CD4-positive, alpha-beta T cell (primary cell): ENCODE measurements around the gene SCARB1. TPM values are rescaled to one million over a fixed set of nuclear protein-coding genes. Genes with fewer than 3 reads are reported as not detected.

Source experiments
- ATAC-seq: fragments of 200-7000 bp; cut with Tn5 transposase; one replicate; pipeline ENCODE4 v1.10.0; 2022; ENCODE audit warnings: mild to moderate bottlenecking; ENCODE audit not compliant: poor library complexity
- CTCF ChIA-PET: fragments of 350-600 bp; sonication (Branson Sonifier 250); formaldehyde crosslinking; loops from one replicate; lab custom pipeline; 2021; ENCODE audit warnings: antibody characterized with exemption, inconsistent platforms; lab: Charles Lee
- POLR2A ChIA-PET: fragments of 350-600 bp; sonication (Branson Sonifier 250); formaldehyde crosslinking; loops from one replicate; lab custom pipeline; 2021; ENCODE audit warnings: antibody characterized with exemption, inconsistent platforms; lab: Charles Lee
- DNase-seq, 14 experiments: peaks; one replicate each; pipeline ENCODE4 v3.0.0-alpha.2; 2013 to 2020; ENCODE audit warnings: mixed read lengths in 2 of 14
- H3K27ac ChIP-seq, 2 donors: one replicate each; pipeline versions ENCODE4 v1.5.1 to v1.7.0; 2013; ENCODE audit warnings: low read length in 2 of 2, low read depth in 1 of 2, mild to moderate bottlenecking in 1 of 2
- H3K27me3 ChIP-seq, 2 experiments: 1 replicate in 1 of 2; 2 replicates in 1 of 2; pipeline versions ENCODE4 v1.6.1 to v1.7.0; 2013; ENCODE audit warnings: low read length in 2 of 2, control low read depth in 1 of 2, mild to moderate bottlenecking in 1 of 2, moderate library complexity in 1 of 2; ENCODE audit not compliant: insufficient read depth in 2 of 2, control insufficient read depth in 1 of 2
- H3K36me3 ChIP-seq: one replicate; pipeline ENCODE4 v1.6.1; 2013; ENCODE audit warnings: low read length, control low read depth; ENCODE audit not compliant: insufficient read depth
- H3K4me1 ChIP-seq: one replicate; pipeline ENCODE4 v1.6.1; 2013; ENCODE audit warnings: low read length, control low read depth; ENCODE audit not compliant: insufficient read depth
- H3K4me3 ChIP-seq: one replicate; pipeline ENCODE4 v1.5.1; 2013; ENCODE audit warnings: mild to moderate bottlenecking, low read length, moderate library complexity
- H3K9me3 ChIP-seq, 2 experiments: 1 replicate in 1 of 2; 2 replicates in 1 of 2; pipeline versions ENCODE4 v1.6.1 to v1.7.0; 2013; ENCODE audit warnings: low read length in 2 of 2, mild to moderate bottlenecking in 2 of 2, control low read depth in 1 of 2, moderate library complexity in 1 of 2; ENCODE audit not compliant: control insufficient read depth in 1 of 2, insufficient read depth in 1 of 2
- H3K27ac Mint-ChIP-seq: one replicate; pipeline ENCODE4 v1.8.0; 2020; ENCODE audit warnings: mixed read lengths
- H3K27me3 Mint-ChIP-seq: one replicate; pipeline ENCODE4 v1.8.0; 2021; ENCODE audit warnings: mixed read lengths
- H3K36me3 Mint-ChIP-seq: one replicate; pipeline ENCODE4 v1.8.0; 2021; ENCODE audit warnings: low read depth, mixed read lengths
- H3K4me1 Mint-ChIP-seq: one replicate; pipeline ENCODE4 v1.8.0; 2021; ENCODE audit warnings: low read depth, mixed read lengths
- H3K4me3 Mint-ChIP-seq: one replicate; pipeline ENCODE4 v1.8.0; 2020; ENCODE audit warnings: mild to moderate bottlenecking, mixed read lengths
- H3K9me3 Mint-ChIP-seq: one replicate; pipeline ENCODE4 v1.8.0; 2020; ENCODE audit warnings: mixed read lengths
- CTCF ChIP-seq: fragments of 200-600 bp; IDR thresholded peaks from one replicate; pipeline ENCODE4 v1.8.0; 2022; ENCODE audit warnings: antibody characterized with exemption, mild to moderate bottlenecking
- intact Hi-C, 2 experiments: fragments of 100-400 bp; cut with DNase I in 1 of 2; cut with micrococcal nuclease in 1 of 2; formaldehyde crosslinking; loops; one replicate each; pipeline versions ENCODE4 v1.15.1 to v1.9.0; 2023 to 2025; cut with DNase I, micrococcal nuclease
- total RNA-seq, 174 experiments: library from RNA in 2 of 174; stranded (reverse) in 2 of 174; gene quantifications; one replicate each; pipeline ENCODE4 v1.2.3 and lab custom pipeline; 2021 to 2026

SCARB1 gene
- total RNA-seq, 2 experiments from 2014 or later, result 2.3 to 3.7 TPM

DNA sequence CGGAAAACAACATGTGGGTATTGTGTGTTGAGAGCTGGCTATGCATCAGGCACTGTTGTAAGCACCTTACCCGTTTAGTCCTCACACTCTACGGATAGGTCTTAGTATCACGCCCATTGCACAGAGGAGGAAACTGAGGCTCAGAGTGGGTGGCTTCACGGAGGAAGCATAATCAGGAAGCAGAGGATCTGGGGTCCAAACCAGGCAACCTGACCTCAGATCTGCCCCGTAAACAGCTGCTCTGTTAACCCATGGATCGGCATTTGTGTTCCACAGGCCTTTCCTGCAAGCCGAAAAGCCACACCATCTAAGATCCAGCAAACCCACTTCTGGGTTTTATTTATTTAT lies 107.9 kb downstream of the SCARB1 start:
- DNase-seq (no peak), ATAC-seq (peak; percentile 24)
- peaks cover 14% of the 10 kb centered on the region for H3K4me1 ChIP-seq
- Mint-ChIP-seq H3K27ac (no peak overlapping the region), H3K27me3 (peaks cover 8% of the 10 kb centered on the region), H3K4me1 (peaks cover 9% of the 10 kb centered on the region), H3K9me3 (no peaks in the 10 kb centered on the region), H3K4me3 (no peak overlapping the region), H3K36me3 (no peaks in the 10 kb centered on the region)
- TF ChIP-seq CTCF, result no peak
- ChIA-PET CTCF (no interaction called here), POLR2A (no interaction called here)
- peaks cover 0 to 5% of the 10 kb centered on the region in 2 experiments for H3K27me3 ChIP-seq
- H3K9me3 ChIP-seq, result peaks cover 0 to 19% of the 10 kb centered on the region in 2 experiments
- no peak overlapping the region for H3K4me3 ChIP-seq
- H3K36me3 ChIP-seq, result no peaks in the 10 kb centered on the region
- no peak overlapping the region for H3K27ac ChIP-seq
- intact Hi-C loops, result no loop called here

- POLR2A ChIA-PET, result no interaction called here
- Mint-ChIP-seq H3K27ac (no peak overlapping the region), H3K4me1 (peaks cover 9% of the 10 kb centered on the region), H3K4me3 (peak overlapping the region; percentile 10), H3K27me3 (peaks cover 8% of the 10 kb centered on the region), H3K36me3 (no peaks in the 10 kb centered on the region), H3K9me3 (no peaks in the 10 kb centered on the region)
- peak; percentile 39 for ATAC-seq
- peaks cover 0 to 5% of the 10 kb centered on the region in 2 experiments for H3K27me3 ChIP-seq
- H3K4me1 ChIP-seq, result peaks cover 14% of the 10 kb centered on the region
- intact Hi-C loops, result no loop called here
- H3K4me3 ChIP-seq, result no peak overlapping the region
- DNase-seq, result peak in 2 of 14 experiments; percentile 39 to 57
- no peak overlapping the region for H3K27ac ChIP-seq
- CTCF ChIA-PET, result no interaction called here
- H3K36me3 ChIP-seq, result no peaks in the 10 kb centered on the region
- peaks cover 0 to 19% of the 10 kb centered on the region in 2 experiments for H3K9me3 ChIP-seq
- no peak for TF ChIP-seq CTCF
These were observed 108.5 kb downstream of the SCARB1 start for GRCh38 chr12:124754949-124755800.

DNA sequence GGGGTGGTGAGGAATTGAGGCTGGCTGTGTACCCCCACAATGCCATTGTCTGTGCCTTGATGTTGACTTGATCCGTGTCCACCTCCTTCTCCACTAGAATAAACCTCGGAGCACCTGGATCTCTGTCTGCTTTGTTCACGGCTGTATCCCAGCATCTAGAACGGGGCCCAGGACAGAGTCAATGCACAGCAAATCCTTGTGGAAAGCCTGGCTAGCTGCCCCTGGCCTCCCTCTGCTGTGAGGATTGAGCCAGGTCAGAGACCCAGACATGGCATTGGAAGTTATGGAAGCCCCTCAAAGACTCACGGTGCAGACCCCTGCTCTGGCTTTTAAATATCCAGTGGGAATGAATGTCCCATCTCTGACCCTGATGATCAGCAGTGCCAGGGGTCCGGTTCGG lies 109.2 kb downstream of the SCARB1 start:
- H3K36me3 Mint-ChIP-seq, result no peaks in the 10 kb centered on the region
- ATAC-seq (no peak), DNase-seq (no peak)
- TF ChIP-seq CTCF, result no peak
- Histone ChIP-seq H3K27me3 (peaks cover 0 to 5% of the 10 kb centered on the region in 2 experiments), H3K36me3 (no peaks in the 10 kb centered on the region), H3K4me3 (no peak overlapping the region), H3K9me3 (peaks cover 0 to 19% of the 10 kb centered on the region in 2 experiments), H3K27ac (no peak overlapping the region), H3K4me1 (peaks cover 14% of the 10 kb centered on the region)
- H3K4me1 Mint-ChIP-seq, result peaks cover 9% of the 10 kb centered on the region
- H3K9me3 Mint-ChIP-seq, result no peaks in the 10 kb centered on the region
- ChIA-PET POLR2A (no interaction called here), CTCF (no interaction called here)
- H3K27me3 Mint-ChIP-seq, result peaks cover 8% of the 10 kb centered on the region
- H3K27ac Mint-ChIP-seq, result no peak overlapping the region
- H3K4me3 Mint-ChIP-seq, result no peak overlapping the region
- intact Hi-C loops, result no loop called here
